Stimulated activated CD8-positive, alpha-beta memory T cell treated with anti-CD3 and anti-CD28 coated beads, Interleukin-12 subunit alpha, Interleukin-12 subunit beta, amount 100 ng/mL, for 24 hours (primary cell): Measurements from ENCODE around the gene PCGF5.

Experiments
- DNase-seq: peaks from one replicate; pipeline ENCODE4 v3.0.0-alpha.2; 2020; ENCODE audit errors: extremely low read depth

Gene PCGF5

GRCh38 chr10:91328320-91328984 is 108.0 kb downstream of the PCGF5 start:
- no peak for DNase-seq
